Measurements from ENCODE around the gene BIN1. TPM values are rescaled to one million over a fixed set of nuclear protein-coding genes. Genes with fewer than 3 reads are reported as not detected.

Gene BIN1
- polyA plus RNA-seq, 1 experiment: 37.6 TPM

DNA sequence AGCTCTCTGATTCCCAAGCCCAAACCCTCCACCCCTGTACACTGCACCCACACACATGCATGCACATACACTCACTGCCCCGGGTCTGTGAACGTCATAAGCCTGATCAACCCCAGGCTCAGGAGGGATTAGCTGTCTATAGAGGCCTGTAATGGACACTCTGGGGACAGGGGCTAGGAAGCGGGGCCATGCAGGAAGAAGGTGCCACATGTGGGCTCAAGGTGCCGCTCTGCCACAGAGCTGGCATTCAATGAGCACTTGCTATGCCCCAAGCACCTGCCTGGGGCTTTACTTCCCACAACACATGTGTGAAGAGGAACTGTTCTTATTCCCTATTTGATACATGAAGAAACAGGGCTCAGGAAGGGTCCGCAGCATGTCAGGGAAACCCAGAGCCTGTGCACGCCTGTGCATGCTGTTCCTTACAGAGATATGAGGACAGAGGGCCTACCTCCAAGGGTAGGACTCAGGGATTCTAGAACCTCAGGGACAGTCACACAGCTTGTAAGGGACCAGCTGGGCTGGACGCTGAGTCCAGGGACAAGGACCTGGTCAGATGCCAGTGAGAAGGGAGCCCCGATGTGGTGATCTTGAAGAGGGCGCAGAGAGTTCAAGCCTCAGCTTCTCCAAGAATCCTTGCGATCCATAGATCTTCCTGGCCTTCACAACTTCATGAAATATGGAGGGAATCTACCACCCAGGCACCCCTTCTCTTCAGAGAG lies 5.0 kb downstream of the BIN1 start:
- no peak overlapping the region for H3K4me3 ChIP-seq (ENCODE audit: low read depth, low read length)
- TF ChIP-seq, protein P1, sequence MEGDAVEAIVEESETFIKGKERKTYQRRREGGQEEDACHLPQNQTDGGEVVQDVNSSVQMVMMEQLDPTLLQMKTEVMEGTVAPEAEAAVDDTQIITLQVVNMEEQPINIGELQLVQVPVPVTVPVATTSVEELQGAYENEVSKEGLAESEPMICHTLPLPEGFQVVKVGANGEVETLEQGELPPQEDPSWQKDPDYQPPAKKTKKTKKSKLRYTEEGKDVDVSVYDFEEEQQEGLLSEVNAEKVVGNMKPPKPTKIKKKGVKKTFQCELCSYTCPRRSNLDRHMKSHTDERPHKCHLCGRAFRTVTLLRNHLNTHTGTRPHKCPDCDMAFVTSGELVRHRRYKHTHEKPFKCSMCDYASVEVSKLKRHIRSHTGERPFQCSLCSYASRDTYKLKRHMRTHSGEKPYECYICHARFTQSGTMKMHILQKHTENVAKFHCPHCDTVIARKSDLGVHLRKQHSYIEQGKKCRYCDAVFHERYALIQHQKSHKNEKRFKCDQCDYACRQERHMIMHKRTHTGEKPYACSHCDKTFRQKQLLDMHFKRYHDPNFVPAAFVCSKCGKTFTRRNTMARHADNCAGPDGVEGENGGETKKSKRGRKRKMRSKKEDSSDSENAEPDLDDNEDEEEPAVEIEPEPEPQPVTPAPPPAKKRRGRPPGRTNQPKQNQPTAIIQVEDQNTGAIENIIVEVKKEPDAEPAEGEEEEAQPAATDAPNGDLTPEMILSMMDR (IDR thresholded peaks at IDR 0.05; ENCODE audit: insufficient read depth, low read depth, low read length): no peak
- no peaks in the 10 kb centered on the region for H3K36me3 ChIP-seq (ENCODE audit: control insufficient read depth, insufficient read depth, low read length)
- POLR2A ChIA-PET: no interaction called here
- DNase-seq (ENCODE audit: low read depth): no peak
- CTCF ChIA-PET: interaction anchor here (0.7 to 1.5 kb wide), 2 partner anchors 33 to 401 kb away, joined by 3 to 4 read pairs; no protein-coding TSS in a partner anchor
- H3K27me3 ChIP-seq (ENCODE audit: control insufficient read depth, insufficient read depth, low read length): no peaks in the 10 kb centered on the region

DNA sequence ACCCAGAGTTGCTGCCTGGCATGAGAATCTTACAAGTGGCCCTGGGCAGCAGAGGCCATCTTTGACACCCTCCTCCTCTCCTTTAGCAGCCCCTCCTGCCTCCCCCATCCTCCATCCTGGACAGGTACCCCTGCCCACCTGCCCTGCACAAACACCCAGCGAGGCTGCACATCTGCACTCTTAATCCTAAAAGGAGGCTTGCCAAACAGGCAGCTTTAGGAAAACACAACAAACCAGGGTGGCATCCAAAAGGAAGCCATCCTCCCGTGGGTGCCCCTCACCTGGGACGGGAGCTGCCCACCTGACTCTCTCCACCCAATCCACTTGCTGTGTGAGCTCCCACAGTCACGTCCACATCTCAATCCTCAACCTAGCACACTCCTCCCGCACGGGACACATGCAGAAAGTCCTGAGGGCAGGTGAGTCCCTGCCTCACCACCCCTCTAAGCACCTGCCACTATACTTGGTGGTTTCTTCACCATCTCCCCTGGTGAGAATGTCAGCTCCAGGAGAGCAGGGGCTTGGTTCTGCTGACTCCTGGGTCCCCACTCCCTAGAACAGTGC lies 5.8 kb downstream of the BIN1 start:
- ChIA-PET POLR2A (no interaction called here), CTCF (interaction anchor here (0.7 to 1.5 kb wide), 2 partner anchors 32 to 401 kb away, joined by 3 to 4 read pairs; no protein-coding TSS in a partner anchor)
- DNase-seq (ENCODE audit: low read depth): no peak
- TF ChIP-seq, protein P1 (IDR thresholded peaks at IDR 0.05; ENCODE audit: insufficient read depth, low read depth, low read length): no peak
- Histone ChIP-seq H3K36me3 (ENCODE audit: control insufficient read depth, insufficient read depth, low read length) (no peaks in the 10 kb centered on the region), H3K27me3 (ENCODE audit: control insufficient read depth, insufficient read depth, low read length) (no peaks in the 10 kb centered on the region), H3K4me3 (ENCODE audit: low read depth, low read length) (no peak overlapping the region)

DNA sequence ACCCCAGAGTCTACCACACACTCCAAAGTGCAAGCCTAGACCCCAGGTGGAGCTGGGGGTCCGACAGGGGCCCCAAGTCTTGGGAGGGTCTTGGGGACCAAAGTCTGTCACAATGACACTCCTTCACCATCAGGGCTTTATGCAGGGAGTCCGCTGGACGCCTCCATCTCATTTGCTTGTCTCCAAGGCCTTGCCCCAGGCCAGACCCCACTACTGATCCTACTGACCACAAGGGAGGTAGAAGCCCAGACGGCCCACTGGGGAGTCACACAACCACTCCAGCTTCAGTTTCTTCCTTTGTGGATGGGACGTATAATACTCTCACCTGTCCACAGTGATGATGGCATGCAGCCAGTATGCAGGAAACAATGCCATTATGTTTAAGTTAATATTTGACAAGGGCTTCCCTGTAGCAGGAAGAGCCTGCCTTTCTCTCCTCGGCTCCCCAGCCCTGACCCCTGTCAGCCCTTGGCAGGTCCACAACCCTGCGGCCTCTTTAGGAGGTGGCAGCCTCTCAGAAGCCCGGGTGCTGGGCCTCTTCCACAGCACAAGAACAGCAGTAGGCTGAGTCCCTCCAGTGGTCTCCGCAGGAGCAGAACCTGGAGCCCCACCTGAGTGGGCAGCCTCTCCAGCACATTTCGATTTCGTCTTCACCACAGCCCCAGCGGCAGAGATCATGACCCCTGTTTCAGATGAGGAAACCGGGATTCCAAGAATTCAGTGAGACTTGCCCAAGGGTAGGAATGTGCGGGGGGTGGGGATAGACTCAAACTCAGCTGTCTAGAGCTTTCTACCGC lies 6.5 kb downstream of the BIN1 start:
- DNase-seq (ENCODE audit: low read depth): no peak
- ChIA-PET POLR2A (no interaction called here), CTCF (no interaction called here)
- Histone ChIP-seq H3K4me3 (ENCODE audit: low read depth, low read length) (no peak overlapping the region), H3K27me3 (ENCODE audit: control insufficient read depth, insufficient read depth, low read length) (no peaks in the 10 kb centered on the region), H3K36me3 (ENCODE audit: control insufficient read depth, insufficient read depth, low read length) (no peaks in the 10 kb centered on the region)
- TF ChIP-seq, protein P1 (IDR thresholded peaks at IDR 0.05; ENCODE audit: insufficient read depth, low read depth, low read length): no peak

DNA sequence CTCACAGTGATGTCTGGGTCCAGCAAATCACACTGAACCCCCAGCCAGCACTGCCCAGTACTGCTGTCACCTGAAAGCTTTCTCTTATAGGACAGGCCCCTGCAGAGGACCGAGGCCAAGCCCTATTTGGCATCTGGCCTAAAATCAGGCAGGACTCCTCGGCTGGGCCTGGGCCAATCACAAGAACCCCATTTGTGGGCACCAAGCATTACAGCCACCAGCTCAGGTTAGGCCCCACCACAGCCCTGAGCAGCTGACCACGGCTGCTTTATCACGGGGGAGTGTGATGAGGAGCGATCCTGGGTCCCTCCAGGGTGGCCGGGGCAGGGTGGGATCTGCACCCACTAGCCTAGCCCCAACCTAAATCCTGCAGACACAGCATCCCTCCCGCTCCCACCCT lies 8.2 kb downstream of the BIN1 start:
- Histone ChIP-seq H3K36me3 (ENCODE audit: control insufficient read depth, insufficient read depth, low read length) (no peaks in the 10 kb centered on the region), H3K4me3 (ENCODE audit: low read depth, low read length) (no peak overlapping the region), H3K27me3 (ENCODE audit: control insufficient read depth, insufficient read depth, low read length) (no peaks in the 10 kb centered on the region)
- TF ChIP-seq, protein P1 (IDR thresholded peaks at IDR 0.05; ENCODE audit: insufficient read depth, low read depth, low read length): no peak
- ChIA-PET POLR2A (no interaction called here), CTCF (no interaction called here)
- no peak for DNase-seq (ENCODE audit: low read depth)
